Large intestine (tissue), 3 donors: ENCODE measurements around the gene ARHGEF17. TPM values are rescaled to one million over a fixed set of nuclear protein-coding genes. Genes with fewer than 3 reads are reported as not detected.

Experiments
- DNase-seq, 2 donors: peaks; one replicate each; pipeline versions ENCODE4 v3.0.0 to v3.0.0-alpha.2; 2013
- H3K27ac ChIP-seq: one replicate; pipeline ENCODE4 v1.5.1; 2013; ENCODE audit warnings: low read length
- H3K27me3 ChIP-seq: 2 replicates; pipeline ENCODE4 v1.6.1; 2013; ENCODE audit warnings: low read length; ENCODE audit not compliant: control insufficient read depth, insufficient read depth
- H3K36me3 ChIP-seq: 2 replicates; pipeline ENCODE4 v1.6.1; 2013; ENCODE audit warnings: low read length; ENCODE audit not compliant: control insufficient read depth, insufficient read depth
- H3K4me1 ChIP-seq: one replicate; pipeline ENCODE4 v1.6.1; 2013; ENCODE audit warnings: low read length; ENCODE audit not compliant: control insufficient read depth, insufficient read depth
- H3K4me3 ChIP-seq: one replicate; pipeline ENCODE4 v1.5.1; 2013; ENCODE audit warnings: low read length
- H3K9me3 ChIP-seq: one replicate; pipeline ENCODE4 v1.6.1; 2013; ENCODE audit warnings: mild to moderate bottlenecking, low read depth, low read length, moderate library complexity; ENCODE audit not compliant: control insufficient read depth
- WGBS: methylation state at CpG from one replicate; pipeline ENCODE4 v1.1.5; 2013; ENCODE audit warnings: low lambda C conversion rate; ENCODE audit not compliant: insufficient coverage; 5-methylcytosine and 5-hydroxymethylcytosine counted together
- polyA plus RNA-seq: library from polyadenylated mRNA; unstranded; fragments of 120-200 nt; gene quantifications from one replicate; pipeline ENCODE4 v1.2.1, GENCODE V29; 2013

ARHGEF17 gene
- polyA plus RNA-seq, 1 donor: 61.4 TPM

DNA sequence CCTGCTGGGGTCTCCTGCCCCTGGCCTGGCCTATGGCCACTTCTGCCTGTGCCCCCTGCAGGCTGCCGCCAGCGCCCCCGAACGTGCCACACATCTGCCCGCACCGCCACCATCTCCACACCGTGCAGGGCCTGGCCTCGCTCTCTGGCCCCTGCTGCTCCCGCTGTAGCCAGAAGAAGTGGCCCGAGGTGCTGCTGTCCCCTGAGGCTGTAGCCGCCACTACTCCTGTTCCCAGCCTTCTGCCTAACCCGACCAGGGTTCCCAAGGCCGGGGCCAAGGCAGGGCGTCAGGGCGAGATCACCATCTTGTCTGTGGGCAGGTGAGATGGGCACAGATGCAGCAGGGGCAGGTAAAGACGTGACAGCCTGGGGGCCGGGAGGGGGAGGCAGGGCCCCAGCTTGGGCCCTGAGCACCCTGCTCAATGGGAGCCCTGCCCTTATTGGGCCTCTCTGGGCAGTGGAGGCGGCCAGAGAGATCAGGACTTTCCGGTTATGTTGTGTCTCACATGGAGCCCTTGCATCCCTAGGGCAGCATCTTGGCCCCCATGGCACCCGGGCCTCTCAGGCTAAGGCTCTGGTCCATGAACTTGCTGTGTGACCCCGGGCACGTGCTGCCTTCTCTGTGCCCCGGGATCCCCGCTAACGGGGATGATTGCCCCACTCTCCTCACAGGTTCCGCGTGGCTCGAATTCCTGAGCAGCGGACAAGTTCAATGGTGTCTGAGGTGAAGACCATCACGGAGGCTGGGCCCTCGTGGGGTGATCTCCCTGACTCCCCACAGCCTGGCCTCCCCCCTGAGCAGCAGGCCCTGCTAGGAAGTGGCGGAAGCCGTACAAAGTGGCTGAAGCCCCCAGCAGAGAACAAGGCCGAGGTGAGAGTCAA lies 86.6 kb downstream of the ARHGEF17 start:
- DNase-seq: no peak
- H3K4me1 ChIP-seq: no peaks in the 10 kb centered on the region
- no peaks in the 10 kb centered on the region for H3K9me3 ChIP-seq
- H3K27me3 ChIP-seq: no peaks in the 10 kb centered on the region
- H3K27ac ChIP-seq: no peak overlapping the region
- H3K4me3 ChIP-seq: no peak overlapping the region
- WGBS: no CpG with 5 or more reads among the region's 34 CpGs
- no peaks in the 10 kb centered on the region for H3K36me3 ChIP-seq

DNA sequence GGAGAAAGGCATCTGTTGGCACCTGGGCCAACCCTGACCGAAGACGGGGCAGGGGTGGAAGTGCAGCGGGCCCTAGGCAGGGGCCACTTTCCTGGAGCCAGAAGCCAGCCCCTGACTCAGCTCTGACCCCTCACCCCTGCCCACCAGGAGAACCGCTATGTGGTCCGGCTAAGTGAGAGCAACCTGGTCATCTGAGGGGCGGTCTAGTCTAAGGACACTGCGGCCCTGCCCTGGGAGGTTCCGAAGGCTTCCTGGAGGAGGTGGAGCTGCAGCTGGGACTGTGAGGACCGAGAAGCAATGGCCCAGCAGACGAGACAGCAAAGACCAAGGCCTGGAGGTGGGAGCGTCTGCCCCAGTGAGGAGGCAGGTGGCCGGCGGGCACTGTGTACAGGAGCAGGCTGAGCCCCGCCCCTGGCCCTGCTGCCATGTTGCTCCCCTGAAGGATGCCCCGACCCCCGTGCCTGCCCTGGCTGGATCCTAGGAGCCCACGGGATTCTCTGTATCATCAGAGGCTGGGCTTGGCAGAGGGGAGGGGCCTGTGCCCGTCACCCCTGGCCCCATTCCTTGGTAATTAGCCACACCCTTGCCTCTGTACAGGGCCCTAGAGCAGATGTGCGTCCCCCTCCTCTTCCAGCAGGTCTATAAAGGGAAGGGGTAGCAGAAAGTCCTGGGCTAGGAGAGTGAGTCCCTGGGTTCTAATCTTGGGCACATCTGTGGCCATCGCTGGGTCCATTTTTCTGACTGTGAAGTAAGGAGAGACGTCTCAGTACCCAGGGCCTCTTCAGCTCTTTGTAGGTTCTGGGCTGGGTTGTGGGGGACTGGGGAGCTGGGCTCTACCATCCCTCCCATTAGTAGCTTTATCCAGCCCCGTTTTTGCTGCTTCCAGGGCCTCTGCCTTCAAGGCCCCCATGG lies 87.5 kb downstream of the ARHGEF17 start:
- no CpG with 5 or more reads among the region's 22 CpGs for WGBS
- no peak for DNase-seq
- H3K9me3 ChIP-seq: no peaks in the 10 kb centered on the region
- no peaks in the 10 kb centered on the region for H3K36me3 ChIP-seq
- no peaks in the 10 kb centered on the region for H3K4me1 ChIP-seq
- H3K27me3 ChIP-seq: no peaks in the 10 kb centered on the region
- no peak overlapping the region for H3K4me3 ChIP-seq
- H3K27ac ChIP-seq: no peak overlapping the region

DNA sequence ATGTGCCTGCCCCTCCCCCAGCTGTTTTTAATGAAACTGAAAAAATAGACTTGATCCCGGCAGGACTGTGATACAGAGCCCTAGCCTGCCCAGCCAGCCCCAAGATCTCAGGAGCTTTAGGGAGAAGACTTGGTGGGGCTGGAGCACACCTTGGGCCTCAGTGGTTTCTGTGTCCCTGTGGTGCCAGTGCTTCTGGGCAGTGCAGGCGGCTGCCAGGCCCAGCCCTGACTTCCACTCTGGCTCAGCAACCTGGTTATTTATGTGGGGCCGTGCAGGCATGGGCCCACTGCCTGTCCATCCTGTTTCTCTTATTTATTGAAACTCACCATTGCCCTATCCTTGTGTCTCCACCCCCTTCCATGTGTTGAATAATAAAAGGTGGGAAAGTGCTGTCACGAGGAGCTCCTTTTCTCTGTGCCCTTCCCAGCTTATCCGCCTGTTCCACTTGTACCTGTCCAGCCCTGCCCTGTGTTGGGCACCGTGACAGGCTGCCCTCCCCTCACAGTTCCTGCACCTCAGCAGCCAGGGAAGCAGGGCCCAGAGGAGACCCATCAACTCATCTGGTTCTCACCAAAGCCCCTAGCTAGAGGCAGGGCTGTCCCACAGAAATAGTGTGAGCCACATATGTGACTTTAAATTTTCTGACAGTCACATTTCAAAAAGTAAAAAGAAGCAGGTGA lies 88.3 kb downstream of the ARHGEF17 start:
- no CpG with 5 or more reads among the region's 6 CpGs for WGBS
- Histone ChIP-seq H3K4me1 (no peaks in the 10 kb centered on the region), H3K27me3 (no peaks in the 10 kb centered on the region), H3K27ac (no peak overlapping the region), H3K4me3 (no peak overlapping the region), H3K9me3 (no peaks in the 10 kb centered on the region), H3K36me3 (no peaks in the 10 kb centered on the region)
- DNase-seq: no peak

DNA sequence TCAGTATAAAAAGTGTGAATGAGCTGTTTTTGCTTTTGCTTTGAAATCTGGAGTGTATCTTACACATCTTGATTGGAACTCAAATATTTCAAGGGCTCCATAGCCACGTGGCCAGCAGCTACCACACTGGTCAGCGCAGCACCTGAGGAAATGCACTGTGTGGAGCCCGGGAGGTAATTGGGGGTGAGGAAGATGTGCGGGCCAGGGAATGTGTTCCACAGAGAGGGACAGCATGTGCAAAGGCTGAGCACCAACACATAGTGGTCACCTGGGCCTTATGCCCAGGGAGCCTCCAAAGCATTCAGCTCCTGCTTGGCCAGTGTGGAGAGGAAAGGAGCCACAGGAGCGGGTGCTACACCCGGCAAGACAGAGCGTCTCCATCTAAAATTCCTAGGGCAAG lies 88.9 kb downstream of the ARHGEF17 start:
- no CpG with 5 or more reads among the region's 7 CpGs for WGBS
- Histone ChIP-seq H3K27ac (no peak overlapping the region), H3K36me3 (no peaks in the 10 kb centered on the region), H3K4me1 (no peaks in the 10 kb centered on the region), H3K27me3 (no peaks in the 10 kb centered on the region), H3K9me3 (no peaks in the 10 kb centered on the region), H3K4me3 (no peak overlapping the region)
- no peak for DNase-seq

DNA sequence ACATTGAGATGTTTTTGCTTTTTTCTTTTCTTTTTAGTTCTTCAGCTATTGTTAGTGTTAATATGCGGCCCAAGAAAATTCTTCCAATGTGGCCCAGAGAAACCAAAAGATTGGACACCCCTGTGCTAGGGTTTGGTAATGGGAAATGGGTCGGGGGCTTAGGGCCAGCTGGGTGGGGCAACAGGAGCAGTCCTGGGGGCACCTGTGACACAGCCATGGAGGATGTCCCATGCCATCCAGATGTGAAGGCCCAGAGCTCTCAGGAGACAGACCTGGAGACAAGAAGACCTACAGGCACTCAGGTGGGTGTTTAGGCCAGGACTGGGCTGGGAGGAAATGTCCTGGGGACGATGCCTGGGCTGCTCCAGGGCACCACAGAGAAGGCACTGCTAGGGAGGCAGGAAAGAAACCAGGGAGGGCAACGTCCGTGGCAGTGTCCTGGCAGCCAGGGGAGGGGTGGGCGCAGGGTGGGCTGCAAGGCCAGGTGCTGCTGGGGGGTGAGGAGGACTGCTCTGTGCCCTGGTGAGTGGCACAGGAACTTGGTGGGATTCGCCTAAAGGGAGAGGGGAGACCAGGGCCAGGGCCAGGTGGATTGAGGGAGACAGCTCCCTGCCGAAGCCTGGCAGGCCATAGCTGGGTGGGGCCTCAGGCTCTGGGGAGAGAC lies 89.5 kb downstream of the ARHGEF17 start:
- Histone ChIP-seq H3K4me1 (no peaks in the 10 kb centered on the region), H3K27ac (no peak overlapping the region), H3K4me3 (no peak overlapping the region), H3K27me3 (no peaks in the 10 kb centered on the region), H3K9me3 (no peaks in the 10 kb centered on the region), H3K36me3 (no peaks in the 10 kb centered on the region)
- no peak for DNase-seq
- 100% methylated on average over 1 of the region's 8 CpGs for WGBS

DNA sequence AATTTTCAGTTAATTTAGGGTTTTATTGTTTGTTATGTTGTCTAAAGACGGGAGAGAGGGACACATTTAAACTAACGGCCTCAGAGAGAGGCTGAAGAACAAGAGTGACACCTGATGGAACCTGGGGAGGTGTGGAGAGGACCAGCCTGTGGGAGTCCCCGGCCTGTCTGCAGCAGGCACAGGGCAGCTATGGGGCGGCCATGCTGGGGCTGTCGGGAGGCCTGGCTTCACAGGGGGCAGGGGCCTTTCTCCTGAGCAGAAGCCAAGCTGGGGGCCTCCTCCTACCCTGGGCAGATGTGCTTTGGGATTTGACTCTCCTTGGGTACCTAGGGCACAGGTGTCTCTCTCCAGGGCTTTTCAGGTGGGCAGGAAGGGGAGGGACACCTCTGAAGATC lies 90.1 kb downstream of the ARHGEF17 start:
- Histone ChIP-seq H3K4me1 (no peaks in the 10 kb centered on the region), H3K36me3 (no peaks in the 10 kb centered on the region), H3K9me3 (no peaks in the 10 kb centered on the region), H3K27ac (no peak overlapping the region), H3K4me3 (no peak overlapping the region), H3K27me3 (no peaks in the 10 kb centered on the region)
- no CpG with 5 or more reads among the region's 5 CpGs for WGBS
- DNase-seq: no peak

DNA sequence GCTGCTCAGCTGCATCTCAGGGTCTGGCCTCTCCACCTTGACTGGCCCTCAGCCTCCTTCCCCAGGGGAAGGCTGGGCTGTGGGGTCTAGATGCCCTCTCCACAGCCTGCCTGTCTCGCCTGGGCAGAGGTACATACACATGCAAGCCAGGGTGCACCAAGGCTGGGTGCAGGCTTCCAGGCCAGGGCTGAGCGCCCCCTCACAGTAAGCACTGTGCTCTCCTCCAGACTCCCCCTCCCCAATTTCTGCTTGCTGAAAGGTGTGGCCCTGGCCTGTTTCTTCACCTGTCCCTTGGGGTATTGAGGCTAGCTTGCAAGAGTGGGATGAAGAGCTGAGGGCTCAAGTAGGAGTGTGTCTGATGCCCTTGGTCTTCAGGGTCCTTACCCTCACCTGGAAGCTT lies 90.6 kb downstream of the ARHGEF17 start:
- WGBS: no CpG with 5 or more reads among the region's 2 CpGs
- DNase-seq: no peak
- H3K27me3 ChIP-seq: no peaks in the 10 kb centered on the region

DNA sequence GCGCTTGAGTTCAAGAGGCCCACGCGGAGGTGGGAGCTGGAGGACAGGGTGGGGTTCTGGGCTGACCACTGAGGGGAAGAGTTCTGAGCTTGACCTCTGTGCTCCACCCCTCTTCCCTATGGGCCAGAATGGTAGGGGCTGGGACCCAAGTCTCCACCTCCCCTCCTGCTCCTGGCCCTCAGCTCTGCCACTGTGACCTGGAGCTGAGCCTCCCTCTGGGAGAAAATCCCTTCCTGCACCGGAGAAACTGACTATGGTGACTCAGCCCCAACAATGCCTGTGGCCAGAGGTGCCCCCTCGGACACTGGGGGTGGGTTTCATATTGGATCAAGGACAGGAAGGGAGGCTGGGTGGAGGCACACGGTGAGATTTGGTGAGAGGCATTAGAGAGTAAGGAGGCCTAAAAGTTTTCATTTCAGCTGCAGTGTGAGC lies 91.1 kb downstream of the ARHGEF17 start:
- no peak for DNase-seq
- WGBS: 80% methylated on average over 1 of the region's 6 CpGs
- Histone ChIP-seq H3K36me3 (no peaks in the 10 kb centered on the region), H3K27ac (no peak overlapping the region), H3K9me3 (no peaks in the 10 kb centered on the region), H3K4me1 (no peaks in the 10 kb centered on the region), H3K4me3 (no peak overlapping the region), H3K27me3 (no peaks in the 10 kb centered on the region)

More for the DNA sequence above, 90.6 kb downstream of the ARHGEF17 start:
- H3K4me3 ChIP-seq: no peak overlapping the region
- H3K4me1 ChIP-seq: no peaks in the 10 kb centered on the region
- H3K36me3 ChIP-seq: no peaks in the 10 kb centered on the region
- H3K9me3 ChIP-seq: no peaks in the 10 kb centered on the region
- H3K27ac ChIP-seq: no peak overlapping the region

DNA sequence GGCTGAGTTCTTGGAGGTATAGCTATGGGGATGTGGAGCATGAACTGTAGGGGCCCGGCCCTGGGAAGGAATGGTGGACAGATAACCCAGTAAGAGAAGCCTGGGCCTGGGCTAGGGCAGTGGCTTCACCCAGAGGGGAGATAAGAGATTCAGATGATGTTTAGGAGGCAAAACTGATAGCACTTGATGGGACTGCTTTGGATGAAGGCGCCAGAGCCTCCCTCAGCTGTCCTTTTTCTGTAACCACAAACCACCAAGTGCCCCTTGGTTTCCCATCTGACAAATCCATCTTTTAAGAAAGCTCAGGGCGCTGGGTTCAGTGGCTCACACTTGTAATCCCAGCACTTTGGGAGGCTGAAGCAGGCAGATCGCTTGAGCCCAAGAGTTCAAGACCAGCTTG lies 91.6 kb downstream of the ARHGEF17 start:
- no peaks in the 10 kb centered on the region for H3K27me3 ChIP-seq
- H3K27ac ChIP-seq: no peak overlapping the region
- DNase-seq: no peak
- H3K36me3 ChIP-seq: no peaks in the 10 kb centered on the region
- 100% methylated on average over 1 of the region's 4 CpGs for WGBS
- H3K9me3 ChIP-seq: no peaks in the 10 kb centered on the region
- no peak overlapping the region for H3K4me3 ChIP-seq
- H3K4me1 ChIP-seq: no peaks in the 10 kb centered on the region

DNA sequence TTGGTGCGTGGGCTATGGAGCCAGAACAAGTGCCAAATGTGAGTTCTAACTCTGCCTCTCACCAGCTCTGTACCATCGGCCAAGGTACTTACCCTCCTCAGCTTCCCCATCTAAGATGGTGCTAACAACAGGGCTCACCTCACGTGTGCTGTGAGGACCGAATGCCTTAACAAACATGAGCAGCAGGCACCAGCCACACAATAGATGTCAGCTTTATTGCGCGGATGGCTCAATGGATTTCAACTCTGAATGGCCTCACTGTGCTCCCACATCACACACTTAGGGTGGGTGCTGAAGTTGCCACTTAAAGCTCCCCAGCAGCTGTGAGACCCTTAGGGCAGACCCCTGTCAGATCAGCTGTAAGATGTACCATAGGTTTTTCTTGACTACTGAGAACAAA lies 92.2 kb downstream of the ARHGEF17 start:
- no peak for DNase-seq
- no peak overlapping the region for H3K4me3 ChIP-seq
- H3K9me3 ChIP-seq: no peaks in the 10 kb centered on the region
- H3K4me1 ChIP-seq: no peaks in the 10 kb centered on the region
- WGBS: no CpG with 5 or more reads among the region's 6 CpGs
- no peak overlapping the region for H3K27ac ChIP-seq
- peaks cover 4% of the 10 kb centered on the region for H3K36me3 ChIP-seq
- no peaks in the 10 kb centered on the region for H3K27me3 ChIP-seq
